Omental fat pad (tissue), 4 donors: ENCODE measurements around the gene MAPT. TPM values are rescaled to one million over a fixed set of nuclear protein-coding genes. Genes with fewer than 3 reads are reported as not detected.

Experiments
- ATAC-seq: fragments of 150-250 bp; one replicate; pipeline ENCODE4 v1.9.1; 2016; ENCODE audit warnings: mild to moderate bottlenecking, moderate library complexity; ENCODE audit not compliant: low FRiP score
- DNase-seq: peaks from one replicate; pipeline ENCODE4 v3.0.0-alpha.2; 2019; ENCODE audit warnings: low spot score
- total RNA-seq, 4 donors: library from RNA; depleted of rRNA; stranded (reverse); fragments of >200 nt; gene quantifications; one replicate each; pipeline ENCODE4 v1.1.0, GENCODE V29; 2016
- TF ChIP-seq, protein P1 (sequence below), 3 donors: fragments of 450-650 bp; IDR thresholded peaks; one replicate each; pipeline ENCODE4 v1.5.1; 2016 to 2017; ENCODE audit warnings: antibody characterized with exemption in 3 of 3, mild to moderate bottlenecking in 3 of 3, moderate library complexity in 2 of 3

MAPT gene
- total RNA-seq, 4 donors from 2014 or later = 4.3 to 18.2 (median 6.4) TPM

DNA sequence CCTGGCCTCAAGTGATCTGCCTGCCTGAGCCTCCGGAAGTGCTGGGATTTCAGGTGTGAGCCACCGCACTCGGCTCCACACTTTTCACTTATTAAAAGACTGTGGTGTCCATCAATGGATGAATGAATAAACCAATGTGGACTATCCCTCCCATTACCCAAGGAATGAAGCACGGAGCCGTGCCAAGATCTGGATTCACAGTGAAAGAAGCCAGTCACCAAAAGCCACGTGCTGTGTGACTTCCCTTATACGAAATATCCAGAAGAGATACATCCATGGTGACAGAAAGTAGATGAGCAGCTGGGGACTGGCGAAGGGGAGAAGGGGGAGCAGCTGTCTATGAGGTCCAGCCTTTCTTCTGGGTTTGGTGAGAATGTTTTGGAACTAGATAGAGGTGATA is 56.5 kb downstream of the MAPT start:
- ATAC-seq (no peak), DNase-seq (no peak)
- TF ChIP-seq, protein P1, sequence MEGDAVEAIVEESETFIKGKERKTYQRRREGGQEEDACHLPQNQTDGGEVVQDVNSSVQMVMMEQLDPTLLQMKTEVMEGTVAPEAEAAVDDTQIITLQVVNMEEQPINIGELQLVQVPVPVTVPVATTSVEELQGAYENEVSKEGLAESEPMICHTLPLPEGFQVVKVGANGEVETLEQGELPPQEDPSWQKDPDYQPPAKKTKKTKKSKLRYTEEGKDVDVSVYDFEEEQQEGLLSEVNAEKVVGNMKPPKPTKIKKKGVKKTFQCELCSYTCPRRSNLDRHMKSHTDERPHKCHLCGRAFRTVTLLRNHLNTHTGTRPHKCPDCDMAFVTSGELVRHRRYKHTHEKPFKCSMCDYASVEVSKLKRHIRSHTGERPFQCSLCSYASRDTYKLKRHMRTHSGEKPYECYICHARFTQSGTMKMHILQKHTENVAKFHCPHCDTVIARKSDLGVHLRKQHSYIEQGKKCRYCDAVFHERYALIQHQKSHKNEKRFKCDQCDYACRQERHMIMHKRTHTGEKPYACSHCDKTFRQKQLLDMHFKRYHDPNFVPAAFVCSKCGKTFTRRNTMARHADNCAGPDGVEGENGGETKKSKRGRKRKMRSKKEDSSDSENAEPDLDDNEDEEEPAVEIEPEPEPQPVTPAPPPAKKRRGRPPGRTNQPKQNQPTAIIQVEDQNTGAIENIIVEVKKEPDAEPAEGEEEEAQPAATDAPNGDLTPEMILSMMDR (IDR thresholded peaks at IDR 0.05) = no peak

DNA sequence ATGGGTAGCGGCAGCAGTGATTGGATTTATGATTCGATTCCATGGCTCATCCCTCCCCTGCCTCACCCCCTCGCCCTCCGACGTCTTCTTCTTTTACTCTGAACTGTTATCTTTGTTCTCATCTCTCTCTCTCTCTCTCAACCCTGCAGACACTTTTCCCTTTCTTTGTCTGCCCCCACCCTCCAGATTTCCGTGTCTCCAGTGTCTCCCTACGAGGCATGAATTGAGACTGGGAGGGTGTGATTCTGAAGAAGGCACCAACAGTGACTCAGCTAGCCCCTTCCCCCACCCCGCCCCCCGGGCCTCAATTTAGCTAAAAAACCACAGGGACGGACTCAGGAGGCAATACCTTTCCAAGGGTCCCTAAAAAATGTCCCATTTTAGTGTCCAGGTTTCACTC is 57.0 kb downstream of the MAPT start:
- DNase-seq (no peak), ATAC-seq (no peak)
- TF ChIP-seq, protein P1 (IDR thresholded peaks at IDR 0.05) = no peak

DNA sequence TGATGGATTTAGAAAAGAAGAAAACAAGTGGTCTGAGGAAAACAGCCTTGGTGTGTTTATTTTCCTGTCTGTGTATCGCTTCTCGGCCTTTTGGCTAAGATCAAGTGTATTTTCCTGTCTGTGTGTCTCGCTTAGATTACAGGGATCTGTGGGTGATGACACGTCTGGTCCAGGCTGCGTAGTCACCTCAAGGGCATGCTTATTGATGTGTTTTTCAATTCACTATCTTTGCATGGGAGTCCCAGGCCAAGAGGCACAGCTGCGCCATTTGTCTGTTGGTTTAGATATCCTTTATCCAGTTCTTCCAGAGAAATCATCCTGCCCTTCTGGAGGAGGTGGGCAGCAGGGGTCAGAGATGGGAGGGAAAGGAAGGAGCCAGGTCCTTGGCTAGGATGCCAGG is 57.6 kb downstream of the MAPT start:
- ATAC-seq (no peak), DNase-seq (no peak)
- TF ChIP-seq, protein P1 (IDR thresholded peaks at IDR 0.05) = no peak

DNA sequence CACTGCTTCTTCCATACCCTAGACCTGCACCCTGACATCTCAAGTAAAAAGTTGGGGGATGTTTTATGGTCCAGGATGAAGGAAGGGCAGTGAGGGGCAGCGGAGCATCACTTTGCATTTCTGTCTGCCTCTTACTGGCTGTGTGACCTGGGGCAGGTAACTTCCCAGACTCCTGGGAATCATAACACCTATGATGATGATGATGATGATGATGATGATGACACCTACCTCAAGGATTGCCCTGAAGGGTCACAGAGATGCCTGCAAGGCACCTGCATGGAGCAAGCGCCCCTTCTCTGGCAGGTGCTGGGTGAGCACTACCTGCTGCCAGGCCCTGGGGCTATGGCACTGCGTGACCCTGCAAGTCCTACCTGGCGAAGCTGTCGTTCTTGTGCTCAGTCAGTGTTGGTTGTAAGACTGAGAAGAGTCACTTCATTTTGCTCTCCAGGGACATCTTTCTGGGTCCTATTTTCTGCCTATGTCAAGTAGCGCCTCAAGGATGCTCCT is 58.5 kb downstream of the MAPT start:
- TF ChIP-seq, protein P1 (IDR thresholded peaks at IDR 0.05) = no peak
- ATAC-seq (no peak), DNase-seq (no peak)

DNA sequence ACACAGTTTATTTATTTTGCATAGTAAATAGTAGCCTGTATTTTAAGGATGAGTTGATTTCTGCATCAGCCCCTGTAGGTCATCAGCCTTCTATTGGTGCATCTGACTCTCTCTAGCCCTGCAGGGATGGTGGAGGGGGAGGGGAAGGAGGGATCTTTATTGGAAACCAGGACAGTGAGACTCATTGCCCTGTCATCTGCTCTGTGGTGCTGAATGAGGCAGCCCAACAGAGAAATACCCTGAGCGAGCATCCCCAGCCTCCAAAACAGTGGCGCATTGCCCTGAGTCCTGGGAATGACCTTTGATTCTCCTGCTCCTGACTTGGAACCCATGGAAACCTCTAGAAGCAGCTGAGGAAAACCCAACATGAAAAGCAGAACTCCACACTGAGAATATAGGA is 59.2 kb downstream of the MAPT start:
- no peak for ATAC-seq
- TF ChIP-seq, protein P1 (IDR thresholded peaks at IDR 0.05) = no peak
- DNase-seq = no peak

DNA sequence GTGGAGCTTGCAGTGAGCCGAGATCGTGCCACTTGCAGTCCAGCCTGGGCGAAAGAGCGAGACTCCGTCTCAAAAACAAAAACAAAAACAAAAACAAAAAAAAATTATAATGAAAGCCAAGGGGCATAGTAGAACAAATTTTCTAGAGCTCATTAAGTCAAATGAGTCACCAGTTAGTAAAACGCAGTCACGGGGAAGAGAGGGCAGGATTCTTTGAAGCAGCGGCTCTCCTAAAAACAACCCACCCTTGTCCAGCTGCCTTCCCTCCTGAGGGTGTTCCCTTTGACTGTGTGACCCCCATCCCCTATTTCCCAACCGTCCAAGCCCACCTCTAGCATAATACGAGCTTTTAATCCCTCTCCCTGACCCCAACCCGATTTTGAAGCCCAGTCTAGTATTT is 60.6 kb downstream of the MAPT start:
- ATAC-seq (no peak), DNase-seq (no peak)
- TF ChIP-seq, protein P1 (IDR thresholded peaks at IDR 0.05) = no peak

DNA sequence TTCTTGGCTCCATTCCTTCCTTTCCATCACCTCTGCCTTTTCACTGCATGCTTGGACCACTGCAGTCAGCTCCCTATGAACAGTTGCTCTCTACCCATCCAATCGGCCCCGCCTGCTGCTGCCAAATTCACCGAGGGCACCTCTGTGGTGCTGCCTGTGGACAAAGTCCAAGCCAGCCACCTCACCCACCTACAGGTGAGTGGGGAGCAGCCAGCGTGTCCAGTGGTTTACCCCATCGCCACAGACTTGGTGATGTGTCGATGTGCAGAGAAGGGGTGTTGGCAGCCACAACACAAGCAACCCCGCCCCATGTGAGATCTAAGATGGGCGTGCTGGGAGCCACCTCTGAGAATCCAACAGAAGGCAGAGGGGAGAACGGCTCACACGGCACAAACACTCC is 61.0 kb downstream of the MAPT start:
- DNase-seq = no peak
- no peak for ATAC-seq
- TF ChIP-seq, protein P1 (IDR thresholded peaks at IDR 0.05) = no peak
